SJCRH30 (cell line): ENCODE results near the gene GFRA3. TPM values are rescaled to one million over a fixed set of nuclear protein-coding genes. Genes with fewer than 3 reads are reported as not detected.
"Not testable (repeated sequence)": the region's sequence is repeated elsewhere in the genome, so short reads cannot be mapped to it uniquely, and the experiment has no call there.

Experiments used
- DNase-seq, 2 experiments: peaks; one replicate each; pipeline ENCODE4 v3.0.0-alpha.2; 2015 to 2020
- H3K27ac ChIP-seq: fragments of 250-450 bp; sonication (Bioruptor Pico); 2 replicates; pipeline ENCODE4 v1.5.1; 2020; ENCODE audit warnings: mild to moderate bottlenecking, moderate library complexity
- H3K27me3 ChIP-seq: fragments of 250-450 bp; sonication (Bioruptor Pico); 2 replicates; pipeline ENCODE4 v1.5.1; 2020; ENCODE audit warnings: mild to moderate bottlenecking, moderate library complexity
- H3K36me3 ChIP-seq: fragments of 250-450 bp; sonication (Bioruptor Pico); 2 replicates; pipeline ENCODE4 v1.5.1; 2020; ENCODE audit warnings: mild to moderate bottlenecking, moderate library complexity
- H3K4me1 ChIP-seq: fragments of 250-450 bp; sonication (Bioruptor Pico); 2 replicates; pipeline ENCODE4 v1.5.1; 2020; ENCODE audit warnings: mild to moderate bottlenecking, moderate library complexity
- H3K4me3 ChIP-seq: fragments of 250-450 bp; sonication (Bioruptor Pico); 2 replicates; pipeline ENCODE4 v1.5.1; 2020; ENCODE audit warnings: mild to moderate bottlenecking, moderate library complexity
- H3K9me3 ChIP-seq: fragments of 250-450 bp; sonication (Bioruptor Pico); replicated peaks from 2 replicates; pipeline ENCODE4 v1.5.1; 2020; ENCODE audit warnings: mild to moderate bottlenecking, moderate library complexity
- total RNA-seq: library from RNA; depleted of rRNA; stranded (reverse); fragments of >200 nt; shearing (Covaris generic); gene quantifications from 2 replicates; pipeline ENCODE4 v1.2.3, GENCODE V29; 2014; rRNA removed

GFRA3 gene, protein sequence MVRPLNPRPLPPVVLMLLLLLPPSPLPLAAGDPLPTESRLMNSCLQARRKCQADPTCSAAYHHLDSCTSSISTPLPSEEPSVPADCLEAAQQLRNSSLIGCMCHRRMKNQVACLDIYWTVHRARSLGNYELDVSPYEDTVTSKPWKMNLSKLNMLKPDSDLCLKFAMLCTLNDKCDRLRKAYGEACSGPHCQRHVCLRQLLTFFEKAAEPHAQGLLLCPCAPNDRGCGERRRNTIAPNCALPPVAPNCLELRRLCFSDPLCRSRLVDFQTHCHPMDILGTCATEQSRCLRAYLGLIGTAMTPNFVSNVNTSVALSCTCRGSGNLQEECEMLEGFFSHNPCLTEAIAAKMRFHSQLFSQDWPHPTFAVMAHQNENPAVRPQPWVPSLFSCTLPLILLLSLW
- total RNA-seq, result 0.15 TPM in 1 of 2 replicates, not detected in the other

DNA sequence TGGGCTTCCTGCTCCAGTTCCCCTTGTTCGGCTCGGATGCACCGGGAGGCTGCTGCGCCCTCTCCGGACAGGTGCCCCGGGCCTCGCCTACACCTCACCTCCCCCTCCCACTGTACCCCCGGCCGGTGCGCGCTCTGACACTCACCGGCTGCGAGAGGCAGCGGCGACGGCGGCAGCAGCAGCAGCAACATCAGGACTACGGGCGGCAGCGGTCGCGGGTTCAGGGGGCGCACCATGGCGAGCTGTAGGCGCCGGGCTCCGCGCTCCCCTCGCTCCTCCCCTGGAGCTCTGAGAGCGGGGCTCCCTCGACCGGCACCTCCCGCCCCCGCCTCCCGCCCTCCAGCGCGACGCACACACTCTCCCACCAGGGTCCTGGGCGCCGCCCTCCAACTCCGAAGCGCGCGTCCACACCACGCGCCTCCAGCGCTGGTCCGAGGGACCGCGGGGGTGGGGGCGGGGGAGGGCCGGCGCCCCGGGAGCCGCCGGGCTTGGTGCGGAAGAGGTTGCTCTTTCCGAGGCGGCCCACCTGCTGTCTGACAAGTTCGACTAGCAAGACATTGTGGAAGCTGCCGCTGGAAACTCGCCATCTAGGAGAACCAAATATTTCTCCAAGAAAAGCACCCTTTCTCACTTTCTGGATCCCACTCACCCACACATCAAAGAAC is at the start of gene GFRA3:
GFRA3 (minus strand) TSS at position 433 of the 665 bp plus-strand sequence; CDS start at position 236, 197 bp downstream.
- H3K36me3 ChIP-seq, result no peaks in the 10 kb centered on the region
- H3K27ac ChIP-seq, result no peak within 1 kb of the TSS
- peak within 1 kb of the TSS; percentile 34 for H3K4me3 ChIP-seq
- no peaks in the 10 kb centered on the region for H3K27me3 ChIP-seq
- peak in 1 of 2 experiments; percentile 9 for DNase-seq
- H3K4me1 ChIP-seq, result no peaks in the 10 kb centered on the region
- H3K9me3 ChIP-seq, result no peaks in the 10 kb centered on the region

DNA sequence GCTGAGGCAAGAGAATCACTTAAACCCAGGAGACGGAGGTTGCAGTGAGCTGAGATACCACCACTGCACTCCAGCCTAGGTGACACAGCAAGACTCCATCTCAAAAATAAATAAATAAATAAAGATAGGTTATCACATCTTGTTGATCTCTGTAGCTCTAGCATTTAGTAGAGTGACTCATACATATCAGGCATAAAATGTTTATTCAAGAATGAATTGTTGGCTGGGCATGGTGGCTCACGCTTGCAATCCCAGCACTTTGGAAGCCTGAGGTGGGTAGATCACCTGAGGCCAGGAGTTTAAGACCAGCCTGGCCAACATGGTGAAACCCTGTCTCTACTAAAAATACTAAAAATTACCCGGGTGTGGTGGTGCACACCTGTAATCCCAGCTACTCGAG is 43.8 kb upstream of the GFRA3 start:
- not testable (repeated sequence) for H3K27ac ChIP-seq, DNase-seq, H3K4me3 ChIP-seq, H3K4me1 ChIP-seq, H3K9me3 ChIP-seq, H3K27me3 ChIP-seq
- H3K36me3 ChIP-seq, result peaks cover 24% of the 10 kb centered on the region

- H3K4me3 ChIP-seq, result no peak overlapping the region
- no peak overlapping the region for H3K27ac ChIP-seq
- no peaks in the 10 kb centered on the region for H3K27me3 ChIP-seq
- H3K9me3 ChIP-seq, result no peaks in the 10 kb centered on the region
- peak; percentile 31 to 35 for DNase-seq
- H3K36me3 ChIP-seq, result peaks cover 35% of the 10 kb centered on the region
- H3K4me1 ChIP-seq, result no peaks in the 10 kb centered on the region
Observed at GRCh38 chr5:138316355-138316754, 41.9 kb upstream of the GFRA3 start.

DNA sequence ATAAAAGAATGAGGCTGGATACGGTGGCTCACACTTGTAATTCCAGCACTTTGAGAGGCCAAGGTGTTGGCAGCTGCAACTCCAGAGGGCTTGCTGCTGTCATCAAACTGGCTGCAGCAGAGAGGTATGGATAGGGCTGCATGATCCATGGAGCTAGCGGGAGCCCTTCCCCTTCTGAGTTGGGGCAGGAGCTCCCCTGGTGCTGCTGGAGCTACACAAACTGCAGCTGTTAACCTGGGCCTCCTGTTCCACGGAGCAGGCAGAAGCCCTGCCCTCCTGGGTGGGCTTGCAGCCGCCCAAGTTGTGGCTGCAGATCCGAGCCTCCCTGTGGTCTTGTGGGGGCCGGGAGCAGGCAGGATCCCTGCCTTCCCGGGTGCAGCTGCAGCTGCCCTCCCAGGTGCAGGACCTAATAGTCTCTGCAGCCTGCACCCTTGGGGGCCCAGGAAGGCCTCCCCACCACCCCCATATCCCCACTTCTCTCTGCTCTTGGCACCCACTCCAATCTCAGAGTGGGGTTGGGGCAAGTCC is 41.4 kb upstream of the GFRA3 start:
- no peaks in the 10 kb centered on the region for H3K9me3 ChIP-seq
- no peak overlapping the region for H3K4me3 ChIP-seq
- no peak overlapping the region for H3K27ac ChIP-seq
- peaks cover 35% of the 10 kb centered on the region for H3K36me3 ChIP-seq
- DNase-seq, result peak; percentile 60 to 64
- H3K27me3 ChIP-seq, result no peaks in the 10 kb centered on the region
- H3K4me1 ChIP-seq, result no peaks in the 10 kb centered on the region

GRCh38 chr5:138305797-138306196 is 31.4 kb upstream of the GFRA3 start:
- peak; percentile 44 to 50 for DNase-seq
- Histone ChIP-seq H3K4me1 (no peaks in the 10 kb centered on the region), H3K27ac (no peak overlapping the region), H3K36me3 (peaks cover 7% of the 10 kb centered on the region; the same call in 1 of the 2 replicates), H3K9me3 (no peaks in the 10 kb centered on the region), H3K4me3 (no peak overlapping the region), H3K27me3 (no peaks in the 10 kb centered on the region)

DNA sequence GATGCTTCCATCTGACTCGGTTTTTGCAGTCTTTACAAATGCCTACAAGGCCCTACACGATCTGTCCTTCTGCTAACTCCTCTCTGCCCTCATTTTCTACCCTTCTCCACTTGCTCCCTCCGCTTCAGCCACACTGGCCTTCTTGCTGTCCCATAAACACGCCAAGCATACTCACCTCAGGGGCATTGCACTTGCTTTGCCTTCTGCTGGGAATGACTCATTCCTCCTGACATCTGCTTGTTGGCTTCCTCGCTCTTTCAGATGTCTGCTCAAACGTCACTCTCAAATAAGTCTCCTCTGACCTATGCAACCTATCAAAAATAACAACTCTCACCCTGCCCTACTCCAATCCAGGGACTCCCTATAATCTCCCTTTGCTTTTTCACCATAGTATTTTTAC is 29.0 kb upstream of the GFRA3 start:
- no peaks in the 10 kb centered on the region for H3K27me3 ChIP-seq
- H3K36me3 ChIP-seq, result peaks cover 10% of the 10 kb centered on the region; the same call in 1 of the 2 replicates
- no peaks in the 10 kb centered on the region for H3K9me3 ChIP-seq
- no peak overlapping the region for H3K27ac ChIP-seq
- no peak for DNase-seq
- no peak overlapping the region for H3K4me3 ChIP-seq
- no peaks in the 10 kb centered on the region for H3K4me1 ChIP-seq

DNA sequence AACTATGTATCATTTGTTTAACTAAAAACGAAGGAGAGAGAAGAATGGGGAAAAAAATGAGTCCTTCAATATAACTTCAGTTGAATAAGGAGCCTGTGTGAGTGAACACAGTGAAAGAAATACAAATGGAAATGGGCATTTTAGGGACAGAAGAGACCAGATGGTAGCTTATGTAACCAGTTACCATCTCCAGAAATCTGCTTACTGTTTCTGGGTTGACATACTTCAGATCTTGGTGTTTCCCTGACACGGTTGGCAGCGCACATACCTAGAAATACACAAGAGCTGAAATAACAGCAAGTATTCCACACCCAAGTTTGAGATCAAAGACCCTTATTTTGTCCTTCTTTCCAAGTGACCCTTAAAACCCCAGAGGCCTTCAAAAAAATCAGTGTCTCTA is 14.9 kb upstream of the GFRA3 start:
- Histone ChIP-seq H3K27me3 (no peaks in the 10 kb centered on the region), H3K36me3 (peaks cover 37% of the 10 kb centered on the region), H3K9me3 (no peaks in the 10 kb centered on the region), H3K4me1 (no peaks in the 10 kb centered on the region), H3K4me3 (no peak overlapping the region), H3K27ac (no peak overlapping the region)
- no peak for DNase-seq

DNA sequence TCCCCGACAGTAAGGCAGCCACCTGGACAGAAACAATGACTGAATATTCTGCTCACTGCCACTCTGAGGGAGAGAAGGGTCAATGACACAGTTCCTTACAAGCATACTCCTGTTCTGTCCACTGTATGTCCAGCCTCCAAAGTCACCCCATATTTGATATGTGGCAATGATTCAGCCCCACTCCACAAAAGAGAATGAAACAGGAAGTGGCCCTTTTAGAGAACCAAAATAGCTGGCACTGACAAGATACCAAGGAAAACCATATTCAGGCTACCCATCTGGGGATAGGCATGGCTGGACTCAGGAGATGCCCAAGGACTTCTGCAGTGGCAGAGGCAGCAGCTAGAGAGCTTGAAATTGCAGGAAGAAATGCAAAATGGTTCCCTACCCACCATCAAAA is 12.8 kb upstream of the GFRA3 start:
- no peaks in the 10 kb centered on the region for H3K4me1 ChIP-seq
- peaks cover 39% of the 10 kb centered on the region for H3K36me3 ChIP-seq
- no peaks in the 10 kb centered on the region for H3K27me3 ChIP-seq
- no peak overlapping the region for H3K4me3 ChIP-seq
- H3K27ac ChIP-seq, result no peak overlapping the region
- H3K9me3 ChIP-seq, result no peaks in the 10 kb centered on the region
- no peak for DNase-seq

GRCh38 chr5:138282920-138283742 is 8.7 kb upstream of the GFRA3 start:
- Histone ChIP-seq H3K27me3 (no peaks in the 10 kb centered on the region), H3K4me1 (no peaks in the 10 kb centered on the region), H3K27ac (no peak overlapping the region), H3K9me3 (no peaks in the 10 kb centered on the region), H3K36me3 (peaks cover 24% of the 10 kb centered on the region; the same call in 1 of the 2 replicates), H3K4me3 (no peak overlapping the region)
- DNase-seq, result peak; percentile 24 to 44

DNA sequence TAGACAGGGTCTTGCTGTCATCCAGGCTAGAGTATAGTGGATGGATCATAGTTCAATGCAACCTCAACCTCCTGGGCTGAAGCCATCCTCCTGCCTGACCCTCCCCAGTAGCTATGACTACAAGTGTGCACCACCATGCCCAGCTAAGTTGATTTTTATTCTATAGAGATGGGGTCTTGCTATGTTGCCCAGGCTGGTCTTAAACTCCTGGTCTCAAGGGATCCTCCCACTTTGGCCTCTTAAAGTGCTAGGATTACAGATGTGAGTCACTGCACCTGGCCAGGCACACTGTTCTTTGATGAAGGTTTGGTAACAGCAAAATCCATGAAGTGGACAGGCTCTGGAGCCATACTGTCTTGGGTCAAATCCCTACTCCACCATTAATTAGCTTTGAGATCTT is 6.5 kb upstream of the GFRA3 start:
- no peak overlapping the region for H3K27ac ChIP-seq
- no peaks in the 10 kb centered on the region for H3K4me1 ChIP-seq
- H3K36me3 ChIP-seq, result peaks cover 17% of the 10 kb centered on the region; the same call in 1 of the 2 replicates
- no peaks in the 10 kb centered on the region for H3K9me3 ChIP-seq
- DNase-seq, result no peak
- no peak overlapping the region for H3K4me3 ChIP-seq
- H3K27me3 ChIP-seq, result no peaks in the 10 kb centered on the region

GRCh38 chr5:138276402-138277054 is 2.1 kb upstream of the GFRA3 start:
- no peaks in the 10 kb centered on the region for H3K4me1 ChIP-seq
- DNase-seq, result no peak
- no peaks in the 10 kb centered on the region for H3K36me3 ChIP-seq
- H3K27me3 ChIP-seq, result no peaks in the 10 kb centered on the region
- no peak overlapping the region for H3K27ac ChIP-seq
- no peak overlapping the region for H3K4me3 ChIP-seq
- no peaks in the 10 kb centered on the region for H3K9me3 ChIP-seq

GRCh38 chr5:138275895-138276294 is 1.5 kb upstream of the GFRA3 start:
- Histone ChIP-seq H3K36me3 (no peaks in the 10 kb centered on the region), H3K4me1 (no peaks in the 10 kb centered on the region), H3K27ac (no peak overlapping the region), H3K9me3 (no peaks in the 10 kb centered on the region), H3K4me3 (no peak overlapping the region), H3K27me3 (no peaks in the 10 kb centered on the region)
- DNase-seq, result no peak

- Histone ChIP-seq H3K4me1 (no peaks in the 10 kb centered on the region), H3K36me3 (no peaks in the 10 kb centered on the region), H3K9me3 (no peaks in the 10 kb centered on the region), H3K27me3 (no peaks in the 10 kb centered on the region), H3K27ac (no peak overlapping the region), H3K4me3 (no peak overlapping the region)
- peak; percentile 11 to 29 for DNase-seq
Observed at GRCh38 chr5:138275379-138275782, 960 bp upstream of the GFRA3 start.

DNA sequence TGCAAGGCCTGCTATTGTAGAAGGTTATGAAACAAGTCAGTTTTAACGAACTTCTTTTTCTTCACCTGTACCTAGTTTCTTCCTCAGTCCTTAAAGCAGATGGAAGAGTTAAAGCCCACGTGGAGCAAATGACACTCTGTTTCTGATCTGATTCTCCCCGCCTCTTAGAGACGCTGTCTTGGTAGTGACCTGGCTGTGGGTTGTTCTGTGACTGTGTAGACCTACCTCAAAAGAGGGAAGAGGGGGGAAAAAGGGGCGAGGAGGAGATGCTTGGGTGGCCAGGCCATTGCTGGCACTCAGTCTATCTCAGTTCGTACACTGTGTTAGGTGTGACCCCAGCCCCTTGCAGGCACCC is 610 bp downstream of the GFRA3 start:
- H3K9me3 ChIP-seq, result no peaks in the 10 kb centered on the region
- DNase-seq, result no peak
- H3K4me1 ChIP-seq, result no peaks in the 10 kb centered on the region
- no peak overlapping the region for H3K27ac ChIP-seq
- no peak overlapping the region for H3K4me3 ChIP-seq
- no peaks in the 10 kb centered on the region for H3K36me3 ChIP-seq
- H3K27me3 ChIP-seq, result no peaks in the 10 kb centered on the region
